ENCODE measurements around the gene MZT2A.
"Not testable (repeated sequence)": the region's sequence is repeated elsewhere in the genome, so short reads cannot be mapped to it uniquely, and the experiment has no call there.

Gene MZT2A

DNA sequence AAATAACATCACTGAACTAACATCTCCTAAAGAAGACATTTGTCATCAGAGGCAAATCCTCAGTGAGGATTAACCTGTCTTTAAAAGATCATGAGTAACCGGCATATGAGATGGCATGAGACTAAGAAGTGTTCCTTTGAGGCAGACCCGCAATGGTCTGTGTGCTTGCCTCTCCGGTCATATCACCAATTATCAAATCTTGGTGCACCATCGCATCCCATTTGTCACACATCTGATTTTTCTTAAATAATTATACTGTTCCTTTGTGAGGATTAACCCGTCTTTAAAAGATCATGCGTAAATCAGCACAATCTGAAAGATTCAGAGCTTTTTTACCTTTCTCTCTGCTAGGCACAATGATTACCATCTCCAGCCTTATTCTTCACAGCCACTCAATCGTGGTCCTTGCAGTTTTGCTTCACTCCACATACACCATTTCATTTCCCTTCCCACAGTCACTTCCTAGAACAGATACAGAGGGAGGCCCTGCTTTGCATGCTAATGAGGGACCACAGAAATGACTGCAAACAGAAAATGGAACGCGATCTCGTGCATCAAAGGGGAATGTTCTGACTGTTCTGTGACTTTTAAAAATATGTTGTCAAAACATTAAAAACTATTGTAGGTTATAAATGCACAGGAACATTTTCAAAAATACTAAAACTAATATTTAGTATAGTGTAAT lies 40.8 kb downstream of the MZT2A start:
- not testable (repeated sequence) for DNase-seq (ENCODE audit: low read depth)

- DNase-seq (ENCODE audit: low read depth), result not testable (repeated sequence)
Measured at GRCh38 chr2:131447981-131448380, 44.2 kb downstream of the MZT2A start.

DNA sequence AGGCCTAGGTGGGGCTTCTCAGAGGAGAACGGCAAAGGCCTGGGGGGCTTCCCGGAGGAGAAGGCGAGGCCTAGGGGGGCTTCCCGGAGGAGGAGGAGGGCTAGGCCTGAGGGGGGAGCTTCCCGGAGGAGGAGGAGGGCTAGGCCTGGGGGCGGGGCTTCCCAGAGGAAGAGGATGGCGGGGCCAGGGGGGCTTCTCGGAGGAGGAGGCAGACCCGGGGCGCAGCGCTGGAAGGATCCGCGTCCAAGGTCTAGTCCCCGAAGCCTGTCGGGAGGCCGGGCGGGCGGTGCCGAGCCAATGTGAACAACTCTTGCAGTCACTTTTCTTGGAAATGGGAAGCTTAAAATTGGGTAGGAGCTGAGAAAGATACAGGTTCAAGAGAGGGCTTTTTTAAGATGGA lies 46.3 kb downstream of the MZT2A start:
- no peak for DNase-seq (ENCODE audit: low read depth)

DNA sequence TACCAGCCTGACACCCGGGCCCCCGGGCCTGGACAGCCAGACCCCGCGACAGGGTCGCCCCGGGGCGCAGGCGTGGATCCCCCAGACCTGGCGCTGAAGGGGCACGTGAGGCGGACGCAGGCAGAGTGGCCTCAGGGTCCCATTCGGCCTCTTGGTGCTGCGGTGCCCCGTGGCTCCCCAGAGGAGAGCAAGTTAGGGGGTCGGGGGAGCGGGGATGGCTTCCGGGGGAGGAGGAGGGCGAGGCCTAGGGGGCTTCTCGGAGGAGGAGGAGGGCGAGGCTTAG lies 46.7 kb downstream of the MZT2A start:
- not testable (repeated sequence) for DNase-seq (ENCODE audit: low read depth)

GRCh38 chr2:131444736-131445514 lies 47.3 kb downstream of the MZT2A start:
- DNase-seq (ENCODE audit: low read depth), result not testable (repeated sequence)

- not testable (repeated sequence) for DNase-seq (ENCODE audit: low read depth)
Measured at GRCh38 chr2:131440742-131441468, 51.3 kb downstream of the MZT2A start.

Measured in stimulated activated CD8-positive, alpha-beta memory T cell treated with anti-CD3 and anti-CD28 coated beads, Interleukin-15, amount 100 ng/mL, for 24 hours (primary cell).